GM18517 (cell line): ENCODE results near the gene GMNN.

Source experiments
- ATAC-seq: cut with Tn5 transposase; IDR thresholded peaks from one replicate; pipeline ENCODE4 v1.9.1; 2021; ENCODE audit warnings: mild to moderate bottlenecking, moderate library complexity; ENCODE audit not compliant: unreplicated experiment

The GMNN gene

GRCh38 chr6:24799541-24799915 lies 24.8 kb downstream of the GMNN start:
- no peak for ATAC-seq

GRCh38 chr6:24802271-24803059 lies 27.7 kb downstream of the GMNN start:
- no peak for ATAC-seq

- no peak for ATAC-seq
Measured at GRCh38 chr6:24807584-24807983, 32.8 kb downstream of the GMNN start.

GRCh38 chr6:24809728-24810127 lies 35.0 kb downstream of the GMNN start:
- ATAC-seq, result no peak

GRCh38 chr6:24818346-24818745 lies 43.6 kb downstream of the GMNN start:
- ATAC-seq, result no peak

- ATAC-seq, result no peak
Measured at GRCh38 chr6:24821860-24822444, 47.2 kb downstream of the GMNN start.

- no peak for ATAC-seq
Measured at GRCh38 chr6:24822696-24823095, 48.0 kb downstream of the GMNN start.

- no peak for ATAC-seq
Measured at GRCh38 chr6:24823185-24823584, 48.4 kb downstream of the GMNN start.

GRCh38 chr6:24824142-24824938 lies 49.6 kb downstream of the GMNN start:
- ATAC-seq, result no peak

GRCh38 chr6:24825130-24825630 lies 50.4 kb downstream of the GMNN start:
- ATAC-seq, result no peak

GRCh38 chr6:24827162-24827561 lies 52.4 kb downstream of the GMNN start:
- no peak for ATAC-seq

GRCh38 chr6:24827970-24828369 lies 53.2 kb downstream of the GMNN start:
- no peak for ATAC-seq

GRCh38 chr6:24829657-24830056 lies 54.9 kb downstream of the GMNN start:
- ATAC-seq, result no peak

GRCh38 chr6:24831771-24832716 lies 57.3 kb downstream of the GMNN start:
- ATAC-seq, result no peak

GRCh38 chr6:24832794-24833193 lies 58.1 kb downstream of the GMNN start:
- no peak for ATAC-seq

- no peak for ATAC-seq
Measured at GRCh38 chr6:24833711-24834386, 59.1 kb downstream of the GMNN start.
